ENCODE data around the gene HOXB5. TPM values are rescaled to one million over a fixed set of nuclear protein-coding genes. Genes with fewer than 3 reads are reported as not detected.

HOXB5 gene
- total RNA-seq, 1 donor from 2014 or later = not detected

DNA sequence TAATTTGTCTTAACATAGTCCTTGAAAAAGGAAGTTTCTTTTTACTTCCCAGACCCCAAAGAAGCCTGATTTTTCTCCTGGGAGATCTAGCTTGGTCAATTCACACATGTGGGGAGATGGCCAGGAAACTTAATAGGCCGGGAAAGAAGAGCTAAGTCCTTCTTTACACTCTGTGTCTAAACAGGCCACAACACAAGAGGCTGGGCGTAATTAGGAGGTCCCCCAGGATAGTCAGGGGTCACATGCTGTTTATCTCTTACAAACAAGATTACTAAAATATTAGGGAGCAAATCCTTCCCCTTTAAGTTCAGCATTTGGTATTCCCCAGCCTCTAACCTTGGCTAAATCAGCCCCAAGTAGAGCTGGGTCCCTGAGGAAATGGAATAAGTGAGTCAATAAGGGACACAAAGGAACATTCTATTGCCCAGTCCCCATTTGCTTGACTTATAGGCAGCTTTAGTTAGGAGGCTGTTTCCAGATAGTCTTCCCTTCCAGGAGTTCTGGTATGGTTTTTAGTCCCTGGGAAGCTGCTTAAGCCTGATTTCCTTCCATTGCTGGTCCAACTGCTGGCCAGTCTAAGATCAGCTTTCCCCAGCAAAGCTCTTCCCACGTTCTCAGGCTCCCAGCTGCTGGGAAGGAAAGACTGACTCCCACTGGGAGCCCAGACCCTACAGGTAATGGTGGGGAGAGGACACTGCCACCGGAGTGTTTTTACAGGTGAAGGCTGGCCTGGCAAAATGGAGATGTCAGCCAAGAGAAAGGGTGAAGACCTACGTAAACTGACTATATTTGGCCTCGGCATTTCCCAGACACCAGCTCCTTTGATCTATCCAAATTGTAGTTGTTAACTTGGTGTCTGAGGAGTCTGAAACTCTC is 46.6 kb upstream of the HOXB5 start:
- Mint-ChIP-seq H3K4me3 (ENCODE audit: unreplicated experiment) (no peak overlapping the region), H3K27ac (ENCODE audit: unreplicated experiment) (no peak overlapping the region), H3K4me1 (ENCODE audit: low read depth, unreplicated experiment) (peaks cover 5% of the 10 kb centered on the region), H3K9me3 (ENCODE audit: unreplicated experiment) (peaks cover 11% of the 10 kb centered on the region), H3K27me3 (ENCODE audit: low read depth, unreplicated experiment) (peaks cover 98% of the 10 kb centered on the region), H3K36me3 (ENCODE audit: low read depth, unreplicated experiment) (peaks cover 4% of the 10 kb centered on the region)
- H3K27ac ChIP-seq (ENCODE audit: low read depth, low read length) = no peak overlapping the region
- FAIRE-seq (no peak), DNase-seq (ENCODE audit: low read depth) (no peak)
- H2AFZ ChIP-seq (ENCODE audit: low read depth, low read length) = no peak overlapping the region
- H3K36me3 ChIP-seq (ENCODE audit: insufficient read depth, low read length) = no peaks in the 10 kb centered on the region
- TF ChIP-seq, protein P1, sequence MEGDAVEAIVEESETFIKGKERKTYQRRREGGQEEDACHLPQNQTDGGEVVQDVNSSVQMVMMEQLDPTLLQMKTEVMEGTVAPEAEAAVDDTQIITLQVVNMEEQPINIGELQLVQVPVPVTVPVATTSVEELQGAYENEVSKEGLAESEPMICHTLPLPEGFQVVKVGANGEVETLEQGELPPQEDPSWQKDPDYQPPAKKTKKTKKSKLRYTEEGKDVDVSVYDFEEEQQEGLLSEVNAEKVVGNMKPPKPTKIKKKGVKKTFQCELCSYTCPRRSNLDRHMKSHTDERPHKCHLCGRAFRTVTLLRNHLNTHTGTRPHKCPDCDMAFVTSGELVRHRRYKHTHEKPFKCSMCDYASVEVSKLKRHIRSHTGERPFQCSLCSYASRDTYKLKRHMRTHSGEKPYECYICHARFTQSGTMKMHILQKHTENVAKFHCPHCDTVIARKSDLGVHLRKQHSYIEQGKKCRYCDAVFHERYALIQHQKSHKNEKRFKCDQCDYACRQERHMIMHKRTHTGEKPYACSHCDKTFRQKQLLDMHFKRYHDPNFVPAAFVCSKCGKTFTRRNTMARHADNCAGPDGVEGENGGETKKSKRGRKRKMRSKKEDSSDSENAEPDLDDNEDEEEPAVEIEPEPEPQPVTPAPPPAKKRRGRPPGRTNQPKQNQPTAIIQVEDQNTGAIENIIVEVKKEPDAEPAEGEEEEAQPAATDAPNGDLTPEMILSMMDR (IDR thresholded peaks at IDR 0.05; ENCODE audit: insufficient read depth, low read depth, low read length) = no peak
- no peak for TF ChIP-seq EZH2 (IDR thresholded peaks at IDR 0.05; ENCODE audit: insufficient read depth, low read length)
- H3K79me2 ChIP-seq (ENCODE audit: insufficient read depth, low read length) = no peaks in the 10 kb centered on the region
- H3K27me3 ChIP-seq (ENCODE audit: insufficient read depth, low read length) = peaks cover 100% of the 10 kb centered on the region
- H4K20me1 ChIP-seq (ENCODE audit: insufficient read depth, low read length) = peaks cover 6% of the 10 kb centered on the region
- H3K4me1 ChIP-seq (ENCODE audit: insufficient read depth, low read length) = no peaks in the 10 kb centered on the region
- no peak overlapping the region for H3K4me2 ChIP-seq (ENCODE audit: low read length)
- no peak overlapping the region for H3K9ac ChIP-seq (ENCODE audit: low read length)
- peaks cover 10% of the 10 kb centered on the region for H3K9me3 ChIP-seq (ENCODE audit: insufficient read depth, low read depth, low read length)
- no peak overlapping the region for H3K4me3 ChIP-seq (ENCODE audit: insufficient read depth, low read depth, low read length)

DNA sequence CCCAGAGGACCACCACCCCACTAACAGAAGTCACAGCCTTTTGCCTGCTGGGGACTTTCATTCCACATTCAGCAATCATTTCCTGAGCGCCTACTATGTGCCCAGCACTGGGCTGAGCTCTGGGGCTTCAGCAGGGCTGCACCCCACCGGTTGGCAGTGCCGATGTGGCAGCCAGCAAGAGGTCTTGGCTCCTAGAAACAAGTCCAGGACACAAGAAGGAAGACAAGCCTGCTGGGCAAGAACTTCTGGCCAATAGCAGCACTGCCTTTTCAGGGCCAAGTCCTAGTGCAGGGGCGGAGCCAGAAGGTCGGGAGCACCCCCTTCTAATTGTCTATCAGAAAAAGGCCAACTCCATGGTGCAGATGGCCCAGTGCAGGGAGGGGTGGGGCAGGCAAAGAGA is 45.6 kb upstream of the HOXB5 start:
- Histone ChIP-seq H4K20me1 (ENCODE audit: insufficient read depth, low read length) (peaks cover 6% of the 10 kb centered on the region), H3K79me2 (ENCODE audit: insufficient read depth, low read length) (no peaks in the 10 kb centered on the region), H3K9me3 (ENCODE audit: insufficient read depth, low read depth, low read length) (peaks cover 10% of the 10 kb centered on the region), H3K27me3 (ENCODE audit: insufficient read depth, low read length) (peaks cover 100% of the 10 kb centered on the region), H3K4me1 (ENCODE audit: insufficient read depth, low read length) (no peaks in the 10 kb centered on the region), H3K4me3 (ENCODE audit: insufficient read depth, low read depth, low read length) (no peak overlapping the region), H3K9ac (ENCODE audit: low read length) (no peak overlapping the region), H3K4me2 (ENCODE audit: low read length) (no peak overlapping the region), H2AFZ (ENCODE audit: low read depth, low read length) (no peak overlapping the region), H3K36me3 (ENCODE audit: insufficient read depth, low read length) (no peaks in the 10 kb centered on the region), H3K27ac (ENCODE audit: low read depth, low read length) (no peak overlapping the region)
- TF ChIP-seq, protein P1 (IDR thresholded peaks at IDR 0.05; ENCODE audit: insufficient read depth, low read depth, low read length) = no peak
- H3K27ac Mint-ChIP-seq (ENCODE audit: unreplicated experiment) = no peak overlapping the region
- peaks cover 98% of the 10 kb centered on the region for H3K27me3 Mint-ChIP-seq (ENCODE audit: low read depth, unreplicated experiment)
- FAIRE-seq = no peak
- H3K9me3 Mint-ChIP-seq (ENCODE audit: unreplicated experiment) = peaks cover 14% of the 10 kb centered on the region
- DNase-seq (ENCODE audit: low read depth) = no peak
- peaks cover 4% of the 10 kb centered on the region for H3K36me3 Mint-ChIP-seq (ENCODE audit: low read depth, unreplicated experiment)
- H3K4me1 Mint-ChIP-seq (ENCODE audit: low read depth, unreplicated experiment) = peaks cover 5% of the 10 kb centered on the region
- no peak overlapping the region for H3K4me3 Mint-ChIP-seq (ENCODE audit: unreplicated experiment)
